Breast epithelium (tissue), 4 donors: Measurements from ENCODE around the gene HYOU1. TPM values are rescaled to one million over a fixed set of nuclear protein-coding genes. Genes with fewer than 3 reads are reported as not detected.

ENCODE experiments used
- DNase-seq, 2 donors: peaks; one replicate each; pipeline ENCODE4 v3.0.0-alpha.2; 2019; ENCODE audit warnings: low spot score in 2 of 2
- H3K27ac ChIP-seq, 2 donors: fragments of 200-600 bp; sonication (generic) in 1 of 2; one replicate each; pipeline ENCODE4 v1.5.1; 2016 to 2019; ENCODE audit warnings: mild to moderate bottlenecking in 1 of 2
- H3K27me3 ChIP-seq, 2 donors: fragments of 200-600 bp; sonication (generic) in 1 of 2; one replicate each; pipeline versions ENCODE4 v1.5.1 to v1.6.0; 2017 to 2019; ENCODE audit warnings: control low read depth in 1 of 2, mild to moderate bottlenecking in 1 of 2
- H3K36me3 ChIP-seq: fragments of 200-600 bp; one replicate; pipeline ENCODE4 v1.5.1; 2019
- H3K4me1 ChIP-seq, 2 donors: fragments of 200-600 bp; sonication (generic); one replicate each; pipeline ENCODE4 v1.5.1; 2016 to 2019; ENCODE audit warnings: control low read depth in 1 of 2
- H3K4me3 ChIP-seq, 3 donors: fragments of 200-600 bp; sonication (generic); 1 replicate in 2 of 3; 2 replicates in 1 of 3; pipeline ENCODE4 v1.5.1; 2016 to 2019; ENCODE audit warnings: mild to moderate bottlenecking in 3 of 3, moderate library complexity in 2 of 3
- H3K9me3 ChIP-seq, 2 donors: fragments of 200-600 bp; sonication (generic) in 1 of 2; one replicate each; pipeline ENCODE4 v1.5.1; 2016 to 2019; ENCODE audit warnings: control low read depth in 1 of 2
- POLR2A ChIP-seq: fragments of 450-650 bp; IDR thresholded peaks from one replicate; pipeline ENCODE4 v1.6.1; 2016; ENCODE audit warnings: antibody characterized with exemption, mild to moderate bottlenecking, moderate library complexity
- POLR2AphosphoS5 ChIP-seq, 3 donors: sonication (generic); formaldehyde crosslinking; IDR thresholded peaks; one replicate each; pipeline ENCODE4 v1.6.1; 2017; ENCODE audit warnings: antibody characterized with exemption in 3 of 3
- intact Hi-C: fragments of 100-400 bp; cut with DNase I; formaldehyde crosslinking; loops from one replicate; pipeline ENCODE4 v1.15.1; 2023; ENCODE audit warnings: low total_unique reads
- total RNA-seq, 3 donors: library from RNA; depleted of rRNA; stranded (reverse); fragments of >200 nt; gene quantifications; one replicate each; pipeline ENCODE4 v1.1.0, GENCODE V29; 2016
- TF ChIP-seq, protein P1 (sequence below), 3 donors: fragments of 450-650 bp; IDR thresholded peaks; one replicate each; pipeline ENCODE4 v1.5.1; 2016 to 2017; ENCODE audit warnings: antibody characterized with exemption in 3 of 3, mild to moderate bottlenecking in 3 of 3, moderate library complexity in 3 of 3

The HYOU1 gene
- total RNA-seq, 3 donors from 2014 or later: 37.0 to 73.7 (median 57.5) TPM

DNA sequence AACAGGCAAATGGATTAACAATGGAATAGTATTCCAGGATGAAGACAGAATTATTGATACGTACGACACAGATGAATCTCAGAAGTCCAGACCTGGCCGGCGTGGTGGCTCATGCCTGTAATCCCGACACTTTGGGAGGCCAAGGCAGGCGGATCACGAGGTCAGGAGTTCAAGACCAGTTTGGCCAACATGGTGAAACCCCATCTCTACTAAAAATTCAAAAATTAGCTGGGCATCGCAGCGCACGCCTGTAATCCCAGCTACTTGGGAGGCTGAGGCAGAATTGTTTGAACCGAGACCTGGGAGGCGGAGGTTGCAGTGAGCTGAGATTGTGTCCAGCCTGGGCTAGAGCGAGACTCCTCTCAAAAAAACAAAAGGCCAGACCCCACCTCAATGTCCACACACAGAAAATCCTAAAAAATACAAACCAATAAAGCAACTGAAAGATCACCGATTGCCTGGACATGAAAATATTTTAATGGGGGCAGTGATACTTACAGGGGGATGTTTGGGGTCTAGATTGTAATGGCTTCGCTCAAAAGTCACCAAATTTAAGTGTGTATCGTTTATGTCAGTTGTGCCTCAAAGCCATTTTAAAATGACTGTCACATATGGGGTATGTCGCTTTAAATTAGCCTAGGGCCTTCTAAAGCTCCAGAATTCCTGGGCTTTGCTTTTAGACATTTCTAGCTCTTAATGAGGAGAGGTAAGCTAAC is 42.6 kb downstream of the HYOU1 start:
- H3K4me1 ChIP-seq: no peaks in the 10 kb centered on the region
- H3K4me3 ChIP-seq: no peak overlapping the region
- H3K27ac ChIP-seq: no peak overlapping the region
- intact Hi-C loops: no loop called here
- TF ChIP-seq POLR2AphosphoS5 (IDR thresholded peaks at IDR 0.05) (no peak), POLR2A (no peak)
- TF ChIP-seq, protein P1, sequence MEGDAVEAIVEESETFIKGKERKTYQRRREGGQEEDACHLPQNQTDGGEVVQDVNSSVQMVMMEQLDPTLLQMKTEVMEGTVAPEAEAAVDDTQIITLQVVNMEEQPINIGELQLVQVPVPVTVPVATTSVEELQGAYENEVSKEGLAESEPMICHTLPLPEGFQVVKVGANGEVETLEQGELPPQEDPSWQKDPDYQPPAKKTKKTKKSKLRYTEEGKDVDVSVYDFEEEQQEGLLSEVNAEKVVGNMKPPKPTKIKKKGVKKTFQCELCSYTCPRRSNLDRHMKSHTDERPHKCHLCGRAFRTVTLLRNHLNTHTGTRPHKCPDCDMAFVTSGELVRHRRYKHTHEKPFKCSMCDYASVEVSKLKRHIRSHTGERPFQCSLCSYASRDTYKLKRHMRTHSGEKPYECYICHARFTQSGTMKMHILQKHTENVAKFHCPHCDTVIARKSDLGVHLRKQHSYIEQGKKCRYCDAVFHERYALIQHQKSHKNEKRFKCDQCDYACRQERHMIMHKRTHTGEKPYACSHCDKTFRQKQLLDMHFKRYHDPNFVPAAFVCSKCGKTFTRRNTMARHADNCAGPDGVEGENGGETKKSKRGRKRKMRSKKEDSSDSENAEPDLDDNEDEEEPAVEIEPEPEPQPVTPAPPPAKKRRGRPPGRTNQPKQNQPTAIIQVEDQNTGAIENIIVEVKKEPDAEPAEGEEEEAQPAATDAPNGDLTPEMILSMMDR (IDR thresholded peaks at IDR 0.05): no peak
- peaks cover 3% of the 10 kb centered on the region for H3K36me3 ChIP-seq
- H3K9me3 ChIP-seq: no peaks in the 10 kb centered on the region
- no peaks in the 10 kb centered on the region for H3K27me3 ChIP-seq
- no peak for DNase-seq

DNA sequence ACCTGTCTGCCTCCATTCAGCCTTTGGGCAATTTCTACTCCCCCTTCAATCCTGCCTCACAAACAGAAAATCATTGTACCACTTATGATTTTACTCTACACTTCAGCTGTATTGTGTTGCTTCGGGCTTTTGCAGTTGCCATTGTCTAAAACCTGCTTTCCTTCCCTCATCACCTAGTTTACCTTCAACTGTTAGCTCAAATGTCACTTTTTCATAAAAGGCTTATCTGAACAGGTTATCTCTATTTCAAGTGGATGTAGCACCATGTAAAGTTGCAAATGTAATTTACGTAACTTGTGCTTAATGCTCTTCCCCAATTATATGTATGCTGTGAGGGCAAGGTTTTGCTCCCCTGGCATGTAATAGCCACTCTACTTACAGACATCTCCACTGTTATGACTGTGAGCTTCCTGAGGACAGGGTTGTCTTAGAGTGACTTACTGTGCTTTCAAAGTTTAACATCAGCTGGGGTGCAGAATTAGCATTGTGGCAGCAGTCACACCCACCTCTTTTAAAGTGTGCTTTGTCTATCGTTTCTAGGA is 44.3 kb downstream of the HYOU1 start:
- TF ChIP-seq POLR2AphosphoS5 (IDR thresholded peaks at IDR 0.05) (no peak), POLR2A (no peak)
- TF ChIP-seq, protein P1 (IDR thresholded peaks at IDR 0.05): no peak
- Histone ChIP-seq H3K4me1 (no peaks in the 10 kb centered on the region), H3K27ac (no peak overlapping the region), H3K4me3 (no peak overlapping the region), H3K36me3 (peaks cover 3% of the 10 kb centered on the region), H3K9me3 (no peaks in the 10 kb centered on the region), H3K27me3 (no peaks in the 10 kb centered on the region)
- intact Hi-C loops: no loop called here
- DNase-seq: no peak

DNA sequence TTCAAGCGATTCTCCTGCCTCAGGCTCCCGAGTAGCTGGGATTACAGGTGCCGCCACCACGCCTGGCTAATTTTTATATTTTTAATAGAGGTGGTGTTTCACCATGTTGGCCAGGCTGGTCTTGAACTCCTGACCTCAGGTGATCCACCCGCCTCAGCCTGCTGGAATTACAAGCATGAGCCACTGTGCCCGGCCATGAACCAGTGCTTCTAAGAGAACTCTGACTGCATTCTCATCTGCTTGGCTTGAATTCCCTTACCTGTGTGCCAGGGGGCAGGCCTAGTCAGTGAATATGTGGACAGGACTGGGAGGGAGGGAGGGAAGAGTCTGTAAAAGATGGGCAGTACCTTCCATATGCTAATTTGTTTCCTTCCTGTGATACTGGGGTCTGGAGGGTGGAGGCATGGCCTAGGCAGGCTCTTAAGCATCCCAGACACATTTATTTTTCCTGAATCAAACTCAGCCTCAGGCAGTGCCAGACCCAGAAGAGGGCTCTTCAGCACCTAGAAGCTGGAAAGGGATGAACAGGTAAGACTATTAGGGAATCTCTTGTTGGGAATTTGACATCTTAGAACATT is 45.4 kb downstream of the HYOU1 start:
- no peak for DNase-seq
- H3K9me3 ChIP-seq: no peaks in the 10 kb centered on the region
- H3K36me3 ChIP-seq: peaks cover 3% of the 10 kb centered on the region
- H3K27ac ChIP-seq: no peak overlapping the region
- H3K27me3 ChIP-seq: no peaks in the 10 kb centered on the region
- intact Hi-C loops: no loop called here
- no peak for TF ChIP-seq POLR2AphosphoS5 (IDR thresholded peaks at IDR 0.05)
- TF ChIP-seq, protein P1 (IDR thresholded peaks at IDR 0.05): no peak
- no peak for TF ChIP-seq POLR2A
- no peak overlapping the region for H3K4me3 ChIP-seq
- H3K4me1 ChIP-seq: no peaks in the 10 kb centered on the region

DNA sequence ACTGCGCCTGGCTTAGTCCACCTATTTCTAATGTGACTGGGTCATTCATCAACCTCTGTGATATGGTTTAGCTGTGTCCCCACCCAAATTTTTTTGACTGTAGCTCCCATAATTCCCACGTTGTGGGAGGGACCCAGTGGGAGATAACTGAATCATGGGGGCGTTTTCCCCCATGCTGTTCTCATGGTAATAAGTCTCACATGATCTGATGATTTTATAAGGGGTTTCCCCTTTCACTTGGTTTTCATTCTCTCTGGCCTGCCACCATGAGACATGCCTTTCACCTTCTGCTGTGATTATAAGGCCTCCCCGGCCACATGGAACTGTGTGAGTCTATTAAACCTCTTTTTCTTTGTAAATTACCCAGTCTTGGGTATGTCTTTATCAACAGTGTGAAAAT is 50.3 kb downstream of the HYOU1 start:
- Histone ChIP-seq H3K27ac (no peak overlapping the region), H3K4me1 (no peaks in the 10 kb centered on the region), H3K4me3 (no peak overlapping the region), H3K36me3 (no peaks in the 10 kb centered on the region), H3K27me3 (no peaks in the 10 kb centered on the region), H3K9me3 (no peaks in the 10 kb centered on the region)
- DNase-seq: no peak
- no peak for TF ChIP-seq POLR2AphosphoS5 (IDR thresholded peaks at IDR 0.05)
- TF ChIP-seq, protein P1 (IDR thresholded peaks at IDR 0.05): no peak
- TF ChIP-seq POLR2A: no peak
- intact Hi-C loops: no loop called here

DNA sequence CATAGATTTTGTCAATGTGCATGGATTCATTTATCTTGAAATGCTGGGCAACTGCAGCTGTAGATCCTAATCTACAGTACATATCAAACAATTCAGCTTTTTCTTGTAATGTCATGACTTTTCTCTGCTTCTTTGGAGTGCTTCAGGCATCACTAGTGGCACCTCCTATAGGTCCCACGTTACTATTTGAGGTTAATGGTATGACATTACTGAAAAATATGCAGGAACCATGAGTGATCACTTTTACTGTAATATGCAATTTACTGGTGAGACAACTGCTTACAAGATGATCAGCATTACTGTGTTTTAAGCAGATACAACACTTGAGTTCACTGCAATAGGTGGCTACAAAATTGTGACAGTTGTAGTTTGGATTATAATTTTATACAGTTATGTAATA is 56.1 kb downstream of the HYOU1 start:
- Histone ChIP-seq H3K27ac (no peak overlapping the region), H3K27me3 (no peaks in the 10 kb centered on the region), H3K36me3 (no peaks in the 10 kb centered on the region), H3K9me3 (no peaks in the 10 kb centered on the region), H3K4me3 (no peak overlapping the region), H3K4me1 (peaks cover 4 to 6% of the 10 kb centered on the region in 2 donors)
- no peak for DNase-seq
- intact Hi-C loops: no loop called here
- TF ChIP-seq POLR2AphosphoS5 (IDR thresholded peaks at IDR 0.05) (no peak), POLR2A (no peak)
- TF ChIP-seq, protein P1 (IDR thresholded peaks at IDR 0.05): no peak
